Endothelial cell (in vitro differentiated cells): Measurements from ENCODE around the gene KRTAP3-3. TPM values are rescaled to one million over a fixed set of nuclear protein-coding genes. Genes with fewer than 3 reads are reported as not detected.

Source experiments
- DNase-seq: peaks from one replicate; pipeline ENCODE4 v3.0.0; 2021; ENCODE audit warnings: low spot score
- H3K27ac Mint-ChIP-seq: one replicate; pipeline ENCODE4 v1.8.0; 2021; ENCODE audit warnings: mixed read lengths, inconsistent platforms; ENCODE audit not compliant: unreplicated experiment
- H3K27me3 Mint-ChIP-seq: one replicate; pipeline ENCODE4 v1.8.0; 2021; ENCODE audit warnings: mild to moderate bottlenecking, moderate library complexity, mixed read lengths, inconsistent platforms; ENCODE audit not compliant: unreplicated experiment
- H3K36me3 Mint-ChIP-seq: one replicate; pipeline ENCODE4 v1.8.0; 2021; ENCODE audit warnings: mild to moderate bottlenecking, low read depth, mixed read lengths, inconsistent platforms; ENCODE audit not compliant: unreplicated experiment
- H3K4me1 Mint-ChIP-seq: one replicate; pipeline ENCODE4 v1.8.0; 2021; ENCODE audit warnings: mild to moderate bottlenecking, mixed read lengths, inconsistent platforms; ENCODE audit not compliant: unreplicated experiment
- H3K4me3 Mint-ChIP-seq: one replicate; pipeline ENCODE4 v1.8.0; 2021; ENCODE audit warnings: mild to moderate bottlenecking, mixed read lengths, inconsistent platforms; ENCODE audit not compliant: unreplicated experiment
- H3K9me3 Mint-ChIP-seq: one replicate; pipeline ENCODE4 v1.8.0; 2021; ENCODE audit warnings: mixed read lengths, inconsistent platforms; ENCODE audit not compliant: unreplicated experiment
- CTCF ChIP-seq: fragments of 200-600 bp; sonication (generic); IDR thresholded peaks from one replicate; pipeline ENCODE4 v1.5.0; 2021; ENCODE audit warnings: antibody characterized with exemption; ENCODE audit not compliant: unreplicated experiment
- total RNA-seq: library from RNA; stranded (reverse); fragmentation: NEBNext Ultra II Directional; extraction: Animal tissue kit (Norgen Biotek cat#: 25700); gene quantifications from one replicate; pipeline ENCODE4 v1.2.1, GENCODE V29; 2021; ENCODE audit not compliant: unreplicated experiment

Gene KRTAP3-3
- total RNA-seq, 1 donor from 2014 or later, result not detected

GRCh38 chr17:41029633-41030245, 35.8 kb upstream of the KRTAP3-3 start, which contains the start of gene KRTAP1-4:
TSS of gene KRTAP1-4 (minus strand) at chr17:41030195. CDS start at chr17:41030078, 117 bp downstream.
- no peak within 1 kb of the TSS for H3K27ac Mint-ChIP-seq
- no peaks in the 10 kb centered on the region for H3K4me1 Mint-ChIP-seq
- H3K36me3 Mint-ChIP-seq, result no peaks in the 10 kb centered on the region
- TF ChIP-seq CTCF, result no peak
- H3K9me3 Mint-ChIP-seq, result no peaks in the 10 kb centered on the region
- H3K4me3 Mint-ChIP-seq, result no peak within 1 kb of the TSS
- DNase-seq, result no peak
- H3K27me3 Mint-ChIP-seq, result no peaks in the 10 kb centered on the region

GRCh38 chr17:41026715-41027471, 32.9 kb upstream of the KRTAP3-3 start, which contains the start of gene KRTAP1-5:
TSS of gene KRTAP1-5 (minus strand) at chr17:41027208. CDS start at chr17:41027155, 53 bp downstream.
- H3K4me1 Mint-ChIP-seq, result no peaks in the 10 kb centered on the region
- no peak for TF ChIP-seq CTCF
- H3K27me3 Mint-ChIP-seq, result no peaks in the 10 kb centered on the region
- no peak within 1 kb of the TSS for H3K27ac Mint-ChIP-seq
- H3K4me3 Mint-ChIP-seq, result no peak within 1 kb of the TSS
- no peak for DNase-seq
- H3K9me3 Mint-ChIP-seq, result no peaks in the 10 kb centered on the region
- H3K36me3 Mint-ChIP-seq, result no peaks in the 10 kb centered on the region

- Mint-ChIP-seq H3K27ac (no peak overlapping the region), H3K27me3 (no peaks in the 10 kb centered on the region), H3K4me3 (no peak overlapping the region), H3K9me3 (no peaks in the 10 kb centered on the region), H3K36me3 (no peaks in the 10 kb centered on the region), H3K4me1 (no peaks in the 10 kb centered on the region)
- no peak for DNase-seq
- TF ChIP-seq CTCF, result no peak
Measured at GRCh38 chr17:41024697-41025096, 30.7 kb upstream of the KRTAP3-3 start.

- Mint-ChIP-seq H3K27me3 (no peaks in the 10 kb centered on the region), H3K4me3 (no peak overlapping the region), H3K27ac (no peak overlapping the region), H3K36me3 (no peaks in the 10 kb centered on the region), H3K9me3 (no peaks in the 10 kb centered on the region), H3K4me1 (peaks cover 22% of the 10 kb centered on the region)
- no peak for DNase-seq
- TF ChIP-seq CTCF, result no peak
Measured at GRCh38 chr17:41020336-41020735, 26.4 kb upstream of the KRTAP3-3 start.

- Mint-ChIP-seq H3K4me1 (peaks cover 22% of the 10 kb centered on the region), H3K36me3 (no peaks in the 10 kb centered on the region), H3K27ac (no peak overlapping the region), H3K27me3 (no peaks in the 10 kb centered on the region), H3K4me3 (no peak overlapping the region), H3K9me3 (no peaks in the 10 kb centered on the region)
- no peak for TF ChIP-seq CTCF
- no peak for DNase-seq
Measured at GRCh38 chr17:41019415-41019814, 25.5 kb upstream of the KRTAP3-3 start.
